ENCODE data around the gene SUFU. TPM values are rescaled to one million over a fixed set of nuclear protein-coding genes. Genes with fewer than 3 reads are reported as not detected.

SUFU gene
- total RNA-seq, 1 experiment from 2014 or later, result 13.1 TPM

DNA sequence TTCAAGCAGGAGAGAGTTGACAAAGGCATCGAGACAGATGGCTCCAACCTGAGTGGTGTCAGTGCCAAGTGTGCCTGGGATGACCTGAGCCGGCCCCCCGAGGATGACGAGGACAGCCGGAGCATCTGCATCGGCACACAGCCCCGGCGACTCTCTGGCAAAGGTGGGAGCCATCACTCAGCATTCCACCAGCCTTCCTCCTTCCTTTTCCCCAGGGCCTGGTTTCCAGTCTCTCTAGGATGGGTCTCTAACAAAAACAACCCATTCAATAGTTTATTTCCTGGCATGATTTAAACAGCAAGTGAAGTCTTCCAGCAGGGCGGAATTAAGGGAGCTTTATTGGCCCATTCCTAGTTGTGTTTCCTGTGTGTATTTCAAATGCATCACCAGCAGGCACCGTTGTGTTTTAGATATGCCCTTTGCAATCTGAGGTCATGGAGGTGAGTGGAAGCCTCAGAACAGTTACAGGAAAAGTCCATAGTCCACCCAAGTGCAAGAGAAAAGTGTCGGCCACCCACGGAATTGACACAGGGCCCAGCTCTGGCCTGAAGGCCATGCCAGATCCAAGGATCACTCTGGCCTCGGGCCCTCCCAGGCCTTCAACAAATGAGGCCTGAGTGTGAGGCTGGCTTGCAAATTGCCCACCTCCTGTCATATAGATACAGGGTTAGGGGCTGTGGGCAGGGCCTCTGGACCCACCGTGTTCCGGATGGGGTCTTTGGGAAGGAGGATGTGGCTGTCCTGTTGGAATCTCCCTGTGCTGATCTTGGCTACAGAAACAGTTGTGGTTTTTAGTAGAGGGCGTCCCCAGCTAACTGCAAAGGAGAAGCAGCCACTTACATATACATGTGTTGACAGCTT, 93.6 kb downstream of the SUFU start:
- no peak for TF ChIP-seq TEAD4 (CRISPR knock-in tag; IDR thresholded peaks at IDR 0.05)
- TF ChIP-seq GABPB1 (CRISPR knock-in tag; IDR thresholded peaks at IDR 0.05), result peak; percentile 57
- Mint-ChIP-seq H3K27me3 (ENCODE audit: low read depth) (no peaks in the 10 kb centered on the region), H3K9me3 (no peaks in the 10 kb centered on the region), H3K27ac (no peak overlapping the region), H3K4me1 (peaks cover 16% of the 10 kb centered on the region), H3K36me3 (no peaks in the 10 kb centered on the region), H3K4me3 (no peak overlapping the region)
- POLR2A ChIA-PET, result no interaction called here
- CTCF ChIA-PET, result interaction anchor here (0.6 to 2.9 kb wide), 23 partner anchors 10 to 428 kb away, joined by 3 to 26 read pairs (median 4); partner anchors contain the start of genes ACTR1A and SUFU
- no peak for ATAC-seq
- DNase-seq (ENCODE audit: low spot score), result no peak

DNA sequence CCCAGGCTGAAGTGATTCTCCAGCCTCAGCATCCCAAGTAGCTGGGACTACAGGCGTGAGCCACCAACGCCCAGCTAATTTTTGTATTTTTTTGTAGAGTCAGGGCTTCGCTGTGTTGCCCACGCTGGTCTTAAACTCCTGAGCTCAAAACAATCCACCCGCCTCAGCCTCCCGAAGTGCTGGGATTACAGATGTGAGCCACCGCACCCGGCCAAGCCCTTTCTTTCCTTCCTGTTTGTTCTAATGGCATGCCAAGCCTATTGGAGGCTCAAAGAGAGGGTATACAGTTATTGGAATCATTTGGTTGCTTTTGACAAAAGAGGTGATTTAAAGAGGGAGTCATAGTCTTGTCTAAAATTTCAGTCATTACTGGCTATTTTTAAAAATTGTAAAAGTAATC, 94.5 kb downstream of the SUFU start:
- Mint-ChIP-seq H3K27me3 (ENCODE audit: low read depth) (no peaks in the 10 kb centered on the region), H3K36me3 (no peaks in the 10 kb centered on the region), H3K4me1 (peaks cover 16% of the 10 kb centered on the region), H3K4me3 (no peak overlapping the region), H3K27ac (no peak overlapping the region), H3K9me3 (no peaks in the 10 kb centered on the region)
- POLR2A ChIA-PET, result no interaction called here
- ATAC-seq (no peak), DNase-seq (ENCODE audit: low spot score) (no peak)
- TF ChIP-seq ATF1 (CRISPR knock-in tag; IDR thresholded peaks at IDR 0.05) (no peak), PRRX2 (CRISPR knock-in tag; IDR thresholded peaks at IDR 0.05) (no peak), SMAD4 (CRISPR knock-in tag; IDR thresholded peaks at IDR 0.05) (no peak)
- CTCF ChIA-PET, result interaction anchor here (2.1 kb wide), 1 partner anchor 14 kb away, joined by 6 read pairs; no protein-coding TSS in a partner anchor

DNA sequence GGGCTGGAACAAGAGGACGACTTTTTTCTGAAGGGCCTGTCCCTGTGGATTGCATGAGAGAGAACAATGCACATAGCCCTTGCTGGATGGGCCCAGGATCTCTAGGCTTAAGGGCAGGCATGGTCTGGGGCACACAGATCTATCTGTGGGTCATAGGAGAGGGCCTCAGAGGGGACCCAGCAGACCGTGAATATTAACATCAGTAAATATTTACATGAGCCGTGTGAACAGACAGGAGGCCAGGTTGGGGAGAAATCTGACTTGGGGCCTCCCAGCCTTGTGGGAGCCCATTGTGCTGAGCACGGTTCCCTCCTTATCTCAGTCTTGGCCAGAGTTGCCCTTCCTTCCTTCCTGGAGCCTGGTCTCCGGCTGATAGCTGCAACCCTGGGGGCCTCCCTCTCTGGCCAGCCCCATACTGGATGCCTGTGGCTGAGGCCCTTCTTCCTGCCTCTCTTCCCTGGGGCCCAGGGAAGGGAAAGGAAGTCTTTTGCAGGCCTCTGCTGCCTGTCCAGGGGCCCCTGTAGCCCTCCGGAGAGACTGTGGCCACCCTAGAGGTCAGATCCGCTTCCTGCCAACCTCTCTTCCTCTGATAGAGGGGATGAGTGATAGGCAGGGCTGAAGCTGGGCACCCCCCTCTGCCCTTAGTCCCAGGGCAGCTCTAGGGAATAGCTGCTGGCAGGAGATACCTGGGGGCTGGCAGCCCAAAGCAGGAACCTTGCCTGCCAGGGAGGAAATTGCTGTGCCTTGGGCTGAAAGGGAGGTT, 96.0 kb downstream of the SUFU start:
- Mint-ChIP-seq H3K27ac (no peak overlapping the region), H3K4me1 (peaks cover 16% of the 10 kb centered on the region), H3K4me3 (no peak overlapping the region), H3K9me3 (no peaks in the 10 kb centered on the region), H3K36me3 (no peaks in the 10 kb centered on the region), H3K27me3 (ENCODE audit: low read depth) (no peaks in the 10 kb centered on the region)
- CTCF ChIA-PET, result interaction anchor here (1.0 to 2.1 kb wide), 2 partner anchors 15 to 16 kb away, joined by 4 to 6 read pairs; no protein-coding TSS in a partner anchor
- POLR2A ChIA-PET, result no interaction called here
- ATAC-seq, result no peak
- TF ChIP-seq, protein P1, sequence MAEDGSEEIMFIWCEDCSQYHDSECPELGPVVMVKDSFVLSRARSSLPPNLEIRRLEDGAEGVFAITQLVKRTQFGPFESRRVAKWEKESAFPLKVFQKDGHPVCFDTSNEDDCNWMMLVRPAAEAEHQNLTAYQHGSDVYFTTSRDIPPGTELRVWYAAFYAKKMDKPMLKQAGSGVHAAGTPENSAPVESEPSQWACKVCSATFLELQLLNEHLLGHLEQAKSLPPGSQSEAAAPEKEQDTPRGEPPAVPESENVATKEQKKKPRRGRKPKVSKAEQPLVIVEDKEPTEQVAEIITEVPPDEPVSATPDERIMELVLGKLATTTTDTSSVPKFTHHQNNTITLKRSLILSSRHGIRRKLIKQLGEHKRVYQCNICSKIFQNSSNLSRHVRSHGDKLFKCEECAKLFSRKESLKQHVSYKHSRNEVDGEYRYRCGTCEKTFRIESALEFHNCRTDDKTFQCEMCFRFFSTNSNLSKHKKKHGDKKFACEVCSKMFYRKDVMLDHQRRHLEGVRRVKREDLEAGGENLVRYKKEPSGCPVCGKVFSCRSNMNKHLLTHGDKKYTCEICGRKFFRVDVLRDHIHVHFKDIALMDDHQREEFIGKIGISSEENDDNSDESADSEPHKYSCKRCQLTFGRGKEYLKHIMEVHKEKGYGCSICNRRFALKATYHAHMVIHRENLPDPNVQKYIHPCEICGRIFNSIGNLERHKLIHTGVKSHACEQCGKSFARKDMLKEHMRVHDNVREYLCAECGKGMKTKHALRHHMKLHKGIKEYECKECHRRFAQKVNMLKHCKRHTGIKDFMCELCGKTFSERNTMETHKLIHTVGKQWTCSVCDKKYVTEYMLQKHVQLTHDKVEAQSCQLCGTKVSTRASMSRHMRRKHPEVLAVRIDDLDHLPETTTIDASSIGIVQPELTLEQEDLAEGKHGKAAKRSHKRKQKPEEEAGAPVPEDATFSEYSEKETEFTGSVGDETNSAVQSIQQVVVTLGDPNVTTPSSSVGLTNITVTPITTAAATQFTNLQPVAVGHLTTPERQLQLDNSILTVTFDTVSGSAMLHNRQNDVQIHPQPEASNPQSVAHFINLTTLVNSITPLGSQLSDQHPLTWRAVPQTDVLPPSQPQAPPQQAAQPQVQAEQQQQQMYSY (CRISPR knock-in tag; IDR thresholded peaks at IDR 0.05), result no peak
- TF ChIP-seq GRHL2 (CRISPR knock-in tag; IDR thresholded peaks at IDR 0.05; ENCODE audit: insufficient replicate concordance, severe bottlenecking) (no peak), GABPB1 (CRISPR knock-in tag; IDR thresholded peaks at IDR 0.05) (no peak; the same call in 1 of the 2 replicates), CREM (CRISPR knock-in tag; IDR thresholded peaks at IDR 0.05) (no peak)
- TF ChIP-seq, protein P2, sequence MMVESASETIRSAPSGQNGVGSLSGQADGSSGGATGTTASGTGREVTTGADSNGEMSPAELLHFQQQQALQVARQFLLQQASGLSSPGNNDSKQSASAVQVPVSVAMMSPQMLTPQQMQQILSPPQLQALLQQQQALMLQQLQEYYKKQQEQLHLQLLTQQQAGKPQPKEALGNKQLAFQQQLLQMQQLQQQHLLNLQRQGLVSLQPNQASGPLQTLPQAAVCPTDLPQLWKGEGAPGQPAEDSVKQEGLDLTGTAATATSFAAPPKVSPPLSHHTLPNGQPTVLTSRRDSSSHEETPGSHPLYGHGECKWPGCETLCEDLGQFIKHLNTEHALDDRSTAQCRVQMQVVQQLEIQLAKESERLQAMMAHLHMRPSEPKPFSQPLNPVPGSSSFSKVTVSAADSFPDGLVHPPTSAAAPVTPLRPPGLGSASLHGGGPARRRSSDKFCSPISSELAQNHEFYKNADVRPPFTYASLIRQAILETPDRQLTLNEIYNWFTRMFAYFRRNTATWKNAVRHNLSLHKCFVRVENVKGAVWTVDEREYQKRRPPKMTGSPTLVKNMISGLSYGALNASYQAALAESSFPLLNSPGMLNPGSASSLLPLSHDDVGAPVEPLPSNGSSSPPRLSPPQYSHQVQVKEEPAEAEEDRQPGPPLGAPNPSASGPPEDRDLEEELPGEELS (CRISPR knock-in tag; IDR thresholded peaks at IDR 0.05), result no peak
- TF ChIP-seq, protein P3, sequence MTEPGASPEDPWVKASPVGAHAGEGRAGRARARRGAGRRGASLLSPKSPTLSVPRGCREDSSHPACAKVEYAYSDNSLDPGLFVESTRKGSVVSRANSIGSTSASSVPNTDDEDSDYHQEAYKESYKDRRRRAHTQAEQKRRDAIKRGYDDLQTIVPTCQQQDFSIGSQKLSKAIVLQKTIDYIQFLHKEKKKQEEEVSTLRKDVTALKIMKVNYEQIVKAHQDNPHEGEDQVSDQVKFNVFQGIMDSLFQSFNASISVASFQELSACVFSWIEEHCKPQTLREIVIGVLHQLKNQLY (CRISPR knock-in tag; IDR thresholded peaks at IDR 0.05), result no peak
- TF ChIP-seq, protein P4, sequence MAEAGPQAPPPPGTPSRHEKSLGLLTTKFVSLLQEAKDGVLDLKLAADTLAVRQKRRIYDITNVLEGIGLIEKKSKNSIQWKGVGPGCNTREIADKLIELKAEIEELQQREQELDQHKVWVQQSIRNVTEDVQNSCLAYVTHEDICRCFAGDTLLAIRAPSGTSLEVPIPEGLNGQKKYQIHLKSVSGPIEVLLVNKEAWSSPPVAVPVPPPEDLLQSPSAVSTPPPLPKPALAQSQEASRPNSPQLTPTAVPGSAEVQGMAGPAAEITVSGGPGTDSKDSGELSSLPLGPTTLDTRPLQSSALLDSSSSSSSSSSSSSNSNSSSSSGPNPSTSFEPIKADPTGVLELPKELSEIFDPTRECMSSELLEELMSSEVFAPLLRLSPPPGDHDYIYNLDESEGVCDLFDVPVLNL (CRISPR knock-in tag; IDR thresholded peaks at IDR 0.05; ENCODE audit: borderline replicate concordance, low read depth), result no peak
- TF ChIP-seq, protein P5, sequence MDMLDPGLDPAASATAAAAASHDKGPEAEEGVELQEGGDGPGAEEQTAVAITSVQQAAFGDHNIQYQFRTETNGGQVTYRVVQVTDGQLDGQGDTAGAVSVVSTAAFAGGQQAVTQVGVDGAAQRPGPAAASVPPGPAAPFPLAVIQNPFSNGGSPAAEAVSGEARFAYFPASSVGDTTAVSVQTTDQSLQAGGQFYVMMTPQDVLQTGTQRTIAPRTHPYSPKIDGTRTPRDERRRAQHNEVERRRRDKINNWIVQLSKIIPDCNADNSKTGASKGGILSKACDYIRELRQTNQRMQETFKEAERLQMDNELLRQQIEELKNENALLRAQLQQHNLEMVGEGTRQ (CRISPR knock-in tag; IDR thresholded peaks at IDR 0.05), result no peak
- DNase-seq (ENCODE audit: low spot score), result no peak
